ENCODE data around the gene VCAN.
A peak's percentile ranks its signal among the peaks of the same experiment; 100 is the strongest.
"Not testable (repeated sequence)": the region's sequence is repeated elsewhere in the genome, so short reads cannot be mapped to it uniquely, and the experiment has no call there.

Gene VCAN

GRCh38 chr5:83471405-83472212 is at the start of gene VCAN:
Gene VCAN (plus strand): TSS chr5:83471744. CDS start chr5:83483519, 11,775 bp downstream.
- Mint-ChIP-seq H3K9me3 (no peaks in the 10 kb centered on the region), H3K27me3 (peaks cover 26% of the 10 kb centered on the region), H3K36me3 (no peaks in the 10 kb centered on the region), H3K4me3 (peak within 1 kb of the TSS; percentile 44), H3K27ac (no peak within 1 kb of the TSS), H3K4me1 (peaks cover 16% of the 10 kb centered on the region)
- no peak for ATAC-seq (ENCODE audit: low read depth)
- DNase-seq (ENCODE audit: low spot score in 2 of 2): no peak

GRCh38 chr5:83422284-83422683 is 49.3 kb upstream of the VCAN start:
- Mint-ChIP-seq H3K4me3 (no peak overlapping the region), H3K9me3 (peaks cover 4% of the 10 kb centered on the region), H3K36me3 (no peaks in the 10 kb centered on the region), H3K4me1 (no peaks in the 10 kb centered on the region), H3K27ac (no peak overlapping the region), H3K27me3 (no peaks in the 10 kb centered on the region)
- no peak for DNase-seq (ENCODE audit: low spot score in 2 of 2)
- ATAC-seq (ENCODE audit: low read depth): no peak

- no peak for ATAC-seq (ENCODE audit: low read depth)
- Mint-ChIP-seq H3K4me3 (no peak overlapping the region), H3K27ac (no peak overlapping the region)
These were observed 44.7 kb upstream of the VCAN start for GRCh38 chr5:83426855-83427254.

GRCh38 chr5:83428126-83428525 is 43.4 kb upstream of the VCAN start:
- DNase-seq (ENCODE audit: low spot score in 2 of 2): no peak
- Mint-ChIP-seq H3K4me3 (no peak overlapping the region), H3K36me3 (no peaks in the 10 kb centered on the region), H3K4me1 (no peaks in the 10 kb centered on the region), H3K27me3 (no peaks in the 10 kb centered on the region), H3K9me3 (no peaks in the 10 kb centered on the region), H3K27ac (no peak overlapping the region)
- no peak for ATAC-seq (ENCODE audit: low read depth)

More at GRCh38 chr5:83426855-83427254, 44.7 kb upstream of the VCAN start:
- H3K27me3 Mint-ChIP-seq: no peaks in the 10 kb centered on the region
- no peaks in the 10 kb centered on the region for H3K36me3 Mint-ChIP-seq
- H3K4me1 Mint-ChIP-seq: no peaks in the 10 kb centered on the region
- peaks cover 1% of the 10 kb centered on the region for H3K9me3 Mint-ChIP-seq
- DNase-seq (ENCODE audit: low spot score in 2 of 2): no peak

- no peaks in the 10 kb centered on the region for H3K36me3 Mint-ChIP-seq
- ATAC-seq (ENCODE audit: low read depth): no peak
- H3K4me1 Mint-ChIP-seq: no peaks in the 10 kb centered on the region
- no peak for DNase-seq (ENCODE audit: low spot score in 2 of 2)
- H3K27ac Mint-ChIP-seq: no peak overlapping the region
- no peak overlapping the region for H3K4me3 Mint-ChIP-seq
- H3K27me3 Mint-ChIP-seq: no peaks in the 10 kb centered on the region
- no peaks in the 10 kb centered on the region for H3K9me3 Mint-ChIP-seq
These were observed 42.7 kb upstream of the VCAN start for GRCh38 chr5:83428890-83429289.

- peak; percentile 60 for ATAC-seq (ENCODE audit: low read depth)
- H3K9me3 Mint-ChIP-seq: no peaks in the 10 kb centered on the region
- DNase-seq (ENCODE audit: low spot score in 2 of 2): peak; percentile 10 to 12
- H3K4me1 Mint-ChIP-seq: no peaks in the 10 kb centered on the region
- no peaks in the 10 kb centered on the region for H3K27me3 Mint-ChIP-seq
- H3K4me3 Mint-ChIP-seq: no peak overlapping the region
- no peak overlapping the region for H3K27ac Mint-ChIP-seq
- H3K36me3 Mint-ChIP-seq: no peaks in the 10 kb centered on the region
These were observed 41.2 kb upstream of the VCAN start for GRCh38 chr5:83430130-83431010.

- H3K27ac Mint-ChIP-seq: no peak overlapping the region
- no peaks in the 10 kb centered on the region for H3K4me1 Mint-ChIP-seq
- DNase-seq (ENCODE audit: low spot score in 2 of 2) (no peak), ATAC-seq (ENCODE audit: low read depth) (no peak)
- H3K36me3 Mint-ChIP-seq: no peaks in the 10 kb centered on the region
- no peaks in the 10 kb centered on the region for H3K27me3 Mint-ChIP-seq
- H3K4me3 Mint-ChIP-seq: no peak overlapping the region
- no peaks in the 10 kb centered on the region for H3K9me3 Mint-ChIP-seq
These were observed 37.7 kb upstream of the VCAN start for GRCh38 chr5:83433891-83434290.

- no peaks in the 10 kb centered on the region for H3K36me3 Mint-ChIP-seq
- DNase-seq (ENCODE audit: low spot score in 2 of 2) (no peak), ATAC-seq (ENCODE audit: low read depth) (no peak)
- H3K9me3 Mint-ChIP-seq: no peaks in the 10 kb centered on the region
- H3K4me1 Mint-ChIP-seq: no peaks in the 10 kb centered on the region
- H3K27ac Mint-ChIP-seq: no peak overlapping the region
- H3K4me3 Mint-ChIP-seq: no peak overlapping the region
- no peaks in the 10 kb centered on the region for H3K27me3 Mint-ChIP-seq
These were observed 36.6 kb upstream of the VCAN start for GRCh38 chr5:83434946-83435345.

GRCh38 chr5:83436276-83436675 is 35.3 kb upstream of the VCAN start:
- H3K27ac Mint-ChIP-seq: no peak overlapping the region
- no peaks in the 10 kb centered on the region for H3K4me1 Mint-ChIP-seq
- DNase-seq (ENCODE audit: low spot score in 2 of 2) (no peak), ATAC-seq (ENCODE audit: low read depth) (no peak)
- H3K27me3 Mint-ChIP-seq: no peaks in the 10 kb centered on the region
- no peaks in the 10 kb centered on the region for H3K9me3 Mint-ChIP-seq
- no peak overlapping the region for H3K4me3 Mint-ChIP-seq
- no peaks in the 10 kb centered on the region for H3K36me3 Mint-ChIP-seq

- not testable (repeated sequence) for H3K4me1 Mint-ChIP-seq; H3K36me3 Mint-ChIP-seq; ATAC-seq (ENCODE audit: low read depth); DNase-seq (ENCODE audit: low spot score in 2 of 2); H3K4me3 Mint-ChIP-seq; H3K27ac Mint-ChIP-seq; H3K27me3 Mint-ChIP-seq; H3K9me3 Mint-ChIP-seq
These were observed 33.8 kb upstream of the VCAN start for GRCh38 chr5:83437697-83438096.

GRCh38 chr5:83440826-83441225 is 30.7 kb upstream of the VCAN start:
- H3K27me3 Mint-ChIP-seq: no peaks in the 10 kb centered on the region
- no peak overlapping the region for H3K27ac Mint-ChIP-seq
- H3K36me3 Mint-ChIP-seq: no peaks in the 10 kb centered on the region
- H3K4me3 Mint-ChIP-seq: no peak overlapping the region
- no peaks in the 10 kb centered on the region for H3K4me1 Mint-ChIP-seq
- no peak for ATAC-seq (ENCODE audit: low read depth)
- no peak for DNase-seq (ENCODE audit: low spot score in 2 of 2)
- H3K9me3 Mint-ChIP-seq: no peaks in the 10 kb centered on the region

- Mint-ChIP-seq H3K36me3 (no peaks in the 10 kb centered on the region), H3K9me3 (no peaks in the 10 kb centered on the region), H3K27ac (no peak overlapping the region), H3K4me1 (no peaks in the 10 kb centered on the region), H3K4me3 (no peak overlapping the region), H3K27me3 (no peaks in the 10 kb centered on the region)
- ATAC-seq (ENCODE audit: low read depth) (no peak), DNase-seq (ENCODE audit: low spot score in 2 of 2) (no peak)
These were observed 29.8 kb upstream of the VCAN start for GRCh38 chr5:83441747-83442146.

- Mint-ChIP-seq H3K27me3 (peaks cover 1% of the 10 kb centered on the region), H3K4me3 (no peak overlapping the region), H3K36me3 (no peaks in the 10 kb centered on the region), H3K4me1 (no peaks in the 10 kb centered on the region), H3K27ac (no peak overlapping the region), H3K9me3 (no peaks in the 10 kb centered on the region)
- DNase-seq (ENCODE audit: low spot score in 2 of 2) (no peak), ATAC-seq (ENCODE audit: low read depth) (no peak)
These were observed 28.0 kb upstream of the VCAN start for GRCh38 chr5:83443534-83443933.

GRCh38 chr5:83444445-83444844 is 27.1 kb upstream of the VCAN start:
- Mint-ChIP-seq H3K9me3 (no peaks in the 10 kb centered on the region), H3K27ac (no peak overlapping the region), H3K4me3 (no peak overlapping the region), H3K27me3 (peaks cover 1% of the 10 kb centered on the region), H3K4me1 (no peaks in the 10 kb centered on the region), H3K36me3 (no peaks in the 10 kb centered on the region)
- DNase-seq (ENCODE audit: low spot score in 2 of 2) (no peak), ATAC-seq (ENCODE audit: low read depth) (no peak)

Data from memory B cell (primary cell).